ENCODE results near the gene SF3A2.

GRCh38 chr19:2282062-2282861 lies 45.6 kb downstream of the SF3A2 start, which contains the start of gene PEAK3:
- TF ChIP-seq CTCF (IDR thresholded peaks at IDR 0.05; ENCODE audit: low read depth, low read length, missing input control) (no peak), SP1 (IDR thresholded peaks at IDR 0.05) (no peak)
